Measurements from ENCODE around the gene ABTB1. TPM values are rescaled to one million over a fixed set of nuclear protein-coding genes. Genes with fewer than 3 reads are reported as not detected.

ABTB1 gene
- total and polyA plus RNA-seq, 2 experiments from 2014 or later = 3.7 to 5.7 TPM

DNA sequence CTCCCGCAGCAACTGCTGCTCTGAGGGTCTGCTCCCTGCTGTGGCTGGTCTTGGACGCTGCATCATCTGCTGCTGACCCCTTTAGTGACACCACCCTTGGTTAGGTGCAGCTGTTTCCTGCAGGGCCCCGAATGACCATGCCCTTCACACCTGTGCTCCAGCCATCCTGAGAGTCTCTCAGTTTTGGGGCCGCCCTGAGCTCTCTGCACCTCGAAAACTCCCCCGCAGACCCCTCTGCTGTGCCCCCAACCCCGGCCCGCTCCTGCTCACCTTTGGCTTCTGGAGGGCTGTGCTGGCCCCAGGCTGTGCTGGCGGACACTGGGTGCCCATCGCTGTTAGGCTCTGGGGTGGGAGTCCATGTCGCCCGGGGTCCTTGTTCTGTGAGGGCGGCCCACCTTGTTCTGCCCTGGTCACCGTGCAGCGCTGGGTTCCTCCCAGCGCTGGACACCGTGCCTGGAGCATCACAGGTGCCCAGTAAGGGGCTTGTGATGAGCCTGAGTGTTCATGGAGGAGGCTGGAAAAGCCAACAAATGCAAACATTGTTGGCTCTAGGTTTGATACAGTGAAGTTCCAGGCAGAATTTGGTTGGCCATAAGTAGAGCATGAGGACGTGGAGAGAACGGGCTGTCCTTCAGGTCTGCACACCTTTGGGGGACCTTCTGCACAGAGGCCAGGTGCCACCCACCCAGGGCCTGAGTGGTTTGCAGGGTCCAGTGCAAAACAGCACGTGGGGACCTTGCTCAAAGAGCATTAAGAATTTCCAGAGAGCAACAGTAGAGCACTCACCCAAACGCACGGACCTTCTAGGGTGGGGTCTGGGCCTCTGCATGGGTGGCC is 12.3 kb downstream of the ABTB1 start:
- ATAC-seq (no peak), DNase-seq (ENCODE audit: low spot score) (no peak)
- Mint-ChIP-seq H3K27me3 (ENCODE audit: insufficient read depth, low read depth, poor library complexity) (peaks cover 12% of the 10 kb centered on the region), H3K4me1 (peaks cover 23% of the 10 kb centered on the region), H3K27ac (no peak overlapping the region), H3K36me3 (ENCODE audit: low read depth) (no peaks in the 10 kb centered on the region), H3K9me3 (no peaks in the 10 kb centered on the region; the same call in 2 of the 3 replicates), H3K4me3 (no peak overlapping the region)
- Histone ChIP-seq H3K9me2 (ENCODE audit: insufficient read depth) (0 out of 2 replicates have a peak, but pooled peaks cover 4% of the 10 kb centered on the region), H3K36me3 (ENCODE audit: insufficient read depth) (no peaks in the 10 kb centered on the region), H3K27me3 (ENCODE audit: insufficient read depth) (no peaks in the 10 kb centered on the region), H4K20me1 (replicated peaks; ENCODE audit: insufficient read depth) (no peaks in the 10 kb centered on the region), H3K79me2 (replicated peaks; ENCODE audit: insufficient read depth) (no peaks in the 10 kb centered on the region), H3F3A (replicated peaks; ENCODE audit: low read depth) (no peaks in the 10 kb centered on the region), H3K4me2 (no peak overlapping the region), H3K4me3 (no peak overlapping the region), H2AFZ (no peak overlapping the region), H3K4me1 (ENCODE audit: insufficient read depth) (peaks cover 7% of the 10 kb centered on the region; the same call in 1 of the 2 replicates), H3K27ac (ENCODE audit: low read depth) (no peak overlapping the region)
- TF ChIP-seq, protein P1, sequence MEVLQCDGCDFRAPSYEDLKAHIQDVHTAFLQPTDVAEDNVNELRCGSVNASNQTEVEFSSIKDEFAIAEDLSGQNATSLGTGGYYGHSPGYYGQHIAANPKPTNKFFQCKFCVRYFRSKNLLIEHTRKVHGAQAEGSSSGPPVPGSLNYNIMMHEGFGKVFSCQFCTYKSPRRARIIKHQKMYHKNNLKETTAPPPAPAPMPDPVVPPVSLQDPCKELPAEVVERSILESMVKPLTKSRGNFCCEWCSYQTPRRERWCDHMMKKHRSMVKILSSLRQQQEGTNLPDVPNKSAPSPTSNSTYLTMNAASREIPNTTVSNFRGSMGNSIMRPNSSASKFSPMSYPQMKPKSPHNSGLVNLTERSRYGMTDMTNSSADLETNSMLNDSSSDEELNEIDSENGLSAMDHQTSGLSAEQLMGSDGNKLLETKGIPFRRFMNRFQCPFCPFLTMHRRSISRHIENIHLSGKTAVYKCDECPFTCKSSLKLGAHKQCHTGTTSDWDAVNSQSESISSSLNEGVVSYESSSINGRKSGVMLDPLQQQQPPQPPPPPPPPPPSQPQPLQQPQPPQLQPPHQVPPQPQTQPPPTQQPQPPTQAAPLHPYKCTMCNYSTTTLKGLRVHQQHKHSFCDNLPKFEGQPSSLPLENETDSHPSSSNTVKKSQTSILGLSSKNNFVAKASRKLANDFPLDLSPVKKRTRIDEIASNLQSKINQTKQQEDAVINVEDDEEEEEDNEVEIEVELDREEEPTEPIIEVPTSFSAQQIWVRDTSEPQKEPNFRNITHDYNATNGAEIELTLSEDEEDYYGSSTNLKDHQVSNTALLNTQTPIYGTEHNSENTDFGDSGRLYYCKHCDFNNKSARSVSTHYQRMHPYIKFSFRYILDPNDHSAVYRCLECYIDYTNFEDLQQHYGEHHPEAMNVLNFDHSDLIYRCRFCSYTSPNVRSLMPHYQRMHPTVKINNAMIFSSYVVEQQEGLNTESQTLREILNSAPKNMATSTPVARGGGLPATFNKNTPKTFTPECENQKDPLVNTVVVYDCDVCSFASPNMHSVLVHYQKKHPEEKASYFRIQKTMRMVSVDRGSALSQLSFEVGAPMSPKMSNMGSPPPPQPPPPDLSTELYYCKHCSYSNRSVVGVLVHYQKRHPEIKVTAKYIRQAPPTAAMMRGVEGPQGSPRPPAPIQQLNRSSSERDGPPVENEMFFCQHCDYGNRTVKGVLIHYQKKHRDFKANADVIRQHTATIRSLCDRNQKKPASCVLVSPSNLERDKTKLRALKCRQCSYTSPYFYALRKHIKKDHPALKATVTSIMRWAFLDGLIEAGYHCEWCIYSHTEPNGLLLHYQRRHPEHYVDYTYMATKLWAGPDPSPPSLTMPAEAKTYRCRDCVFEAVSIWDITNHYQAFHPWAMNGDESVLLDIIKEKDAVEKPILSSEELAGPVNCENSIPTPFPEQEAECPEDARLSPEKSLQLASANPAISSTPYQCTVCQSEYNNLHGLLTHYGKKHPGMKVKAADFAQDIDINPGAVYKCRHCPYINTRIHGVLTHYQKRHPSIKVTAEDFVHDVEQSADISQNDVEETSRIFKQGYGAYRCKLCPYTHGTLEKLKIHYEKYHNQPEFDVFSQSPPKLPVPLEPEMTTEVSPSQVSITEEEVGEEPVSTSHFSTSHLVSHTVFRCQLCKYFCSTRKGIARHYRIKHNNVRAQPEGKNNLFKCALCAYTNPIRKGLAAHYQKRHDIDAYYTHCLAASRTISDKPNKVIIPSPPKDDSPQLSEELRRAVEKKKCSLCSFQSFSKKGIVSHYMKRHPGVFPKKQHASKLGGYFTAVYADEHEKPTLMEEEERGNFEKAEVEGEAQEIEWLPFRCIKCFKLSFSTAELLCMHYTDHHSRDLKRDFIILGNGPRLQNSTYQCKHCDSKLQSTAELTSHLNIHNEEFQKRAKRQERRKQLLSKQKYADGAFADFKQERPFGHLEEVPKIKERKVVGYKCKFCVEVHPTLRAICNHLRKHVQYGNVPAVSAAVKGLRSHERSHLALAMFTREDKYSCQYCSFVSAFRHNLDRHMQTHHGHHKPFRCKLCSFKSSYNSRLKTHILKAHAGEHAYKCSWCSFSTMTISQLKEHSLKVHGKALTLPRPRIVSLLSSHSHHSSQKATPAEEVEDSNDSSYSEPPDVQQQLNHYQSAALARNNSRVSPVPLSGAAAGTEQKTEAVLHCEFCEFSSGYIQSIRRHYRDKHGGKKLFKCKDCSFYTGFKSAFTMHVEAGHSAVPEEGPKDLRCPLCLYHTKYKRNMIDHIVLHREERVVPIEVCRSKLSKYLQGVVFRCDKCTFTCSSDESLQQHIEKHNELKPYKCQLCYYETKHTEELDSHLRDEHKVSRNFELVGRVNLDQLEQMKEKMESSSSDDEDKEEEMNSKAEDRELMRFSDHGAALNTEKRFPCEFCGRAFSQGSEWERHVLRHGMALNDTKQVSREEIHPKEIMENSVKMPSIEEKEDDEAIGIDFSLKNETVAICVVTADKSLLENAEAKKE (CRISPR knock-in tag; IDR thresholded peaks at IDR 0.05) = no peak
- TF ChIP-seq, protein P2, sequence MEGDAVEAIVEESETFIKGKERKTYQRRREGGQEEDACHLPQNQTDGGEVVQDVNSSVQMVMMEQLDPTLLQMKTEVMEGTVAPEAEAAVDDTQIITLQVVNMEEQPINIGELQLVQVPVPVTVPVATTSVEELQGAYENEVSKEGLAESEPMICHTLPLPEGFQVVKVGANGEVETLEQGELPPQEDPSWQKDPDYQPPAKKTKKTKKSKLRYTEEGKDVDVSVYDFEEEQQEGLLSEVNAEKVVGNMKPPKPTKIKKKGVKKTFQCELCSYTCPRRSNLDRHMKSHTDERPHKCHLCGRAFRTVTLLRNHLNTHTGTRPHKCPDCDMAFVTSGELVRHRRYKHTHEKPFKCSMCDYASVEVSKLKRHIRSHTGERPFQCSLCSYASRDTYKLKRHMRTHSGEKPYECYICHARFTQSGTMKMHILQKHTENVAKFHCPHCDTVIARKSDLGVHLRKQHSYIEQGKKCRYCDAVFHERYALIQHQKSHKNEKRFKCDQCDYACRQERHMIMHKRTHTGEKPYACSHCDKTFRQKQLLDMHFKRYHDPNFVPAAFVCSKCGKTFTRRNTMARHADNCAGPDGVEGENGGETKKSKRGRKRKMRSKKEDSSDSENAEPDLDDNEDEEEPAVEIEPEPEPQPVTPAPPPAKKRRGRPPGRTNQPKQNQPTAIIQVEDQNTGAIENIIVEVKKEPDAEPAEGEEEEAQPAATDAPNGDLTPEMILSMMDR (conservative IDR thresholded peaks at IDR 0.05; ENCODE audit: low read depth in 2 of 2) = no peak
- TF ChIP-seq POLR2AphosphoS5 (IDR thresholded peaks at IDR 0.05; ENCODE audit: low read depth) (no peak), ZNF114 (CRISPR knock-in tag; IDR thresholded peaks at IDR 0.05) (no peak), ZNF331 (CRISPR knock-in tag; IDR thresholded peaks at IDR 0.05; ENCODE audit: low read depth) (no peak), EZH2 (IDR thresholded peaks at IDR 0.05; ENCODE audit: low read depth, unreplicated experiment) (no peak)
